Ishikawa (cell line): ENCODE results near the gene INPP5F.

Experiments
- EGR1 ChIP-seq: IDR thresholded peaks from 2 replicates; pipeline ENCODE4 v1.6.1; 2012
- RAD21 ChIP-seq: IDR thresholded peaks from 2 replicates; pipeline ENCODE4 v1.6.1; 2012; ENCODE audit warnings: low read depth

GRCh38 chr10:119701861-119702260 is 24.0 kb upstream of the INPP5F start:
- no peak for TF ChIP-seq EGR1
- no peak for TF ChIP-seq RAD21
